AML-193 (cell line): Measurements from ENCODE around the gene TSLP.

Source experiments
- DNase-seq, 2 experiments: peaks; one replicate each; lab custom pipeline; 2025; lab: John Stamatoyannopoulos, UW

Gene TSLP

DNA sequence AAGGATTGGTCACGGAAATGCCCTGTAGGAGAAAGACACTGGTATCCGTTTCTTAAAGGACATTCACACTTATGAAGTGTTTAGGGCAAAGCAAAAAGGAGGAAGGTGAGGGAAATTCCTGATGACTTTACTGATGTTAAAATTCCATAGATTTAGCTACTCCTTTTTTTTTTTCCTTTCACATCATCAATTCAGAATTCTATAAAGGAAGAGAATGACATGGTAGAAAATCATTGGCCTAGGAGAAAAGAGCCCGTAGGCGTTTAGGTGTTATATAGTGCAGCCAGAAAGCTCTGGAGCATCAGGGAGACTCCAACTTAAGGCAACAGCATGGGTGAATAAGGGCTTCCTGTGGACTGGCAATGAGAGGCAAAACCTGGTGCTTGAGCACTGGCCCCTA is at the start of gene TSLP:
Gene TSLP, plus strand, starts transcription at position 301 of the 400 bp plus-strand sequence. CDS start 178 bp downstream, outside the sequence.
- DNase-seq, result no peak

DNA sequence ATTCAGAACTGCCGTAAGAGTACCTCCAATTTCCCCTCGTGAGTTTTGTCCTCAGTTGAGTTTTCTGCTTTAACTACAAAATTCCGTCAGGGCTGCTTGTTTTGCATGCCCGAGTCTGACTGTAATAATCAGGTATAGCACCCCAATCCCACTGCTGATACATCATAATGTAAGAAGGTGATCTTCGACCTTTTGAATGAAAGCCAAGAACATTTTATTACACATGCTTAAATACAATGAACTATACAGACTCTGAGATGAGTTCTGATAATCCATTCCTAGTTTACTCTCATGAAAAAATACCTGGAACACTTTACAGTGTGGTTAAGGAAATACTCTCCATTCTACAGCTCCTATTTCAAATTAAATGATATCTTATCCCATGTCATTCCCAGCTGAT is 49.2 kb upstream of the TSLP start:
- DNase-seq, result no peak

DNA sequence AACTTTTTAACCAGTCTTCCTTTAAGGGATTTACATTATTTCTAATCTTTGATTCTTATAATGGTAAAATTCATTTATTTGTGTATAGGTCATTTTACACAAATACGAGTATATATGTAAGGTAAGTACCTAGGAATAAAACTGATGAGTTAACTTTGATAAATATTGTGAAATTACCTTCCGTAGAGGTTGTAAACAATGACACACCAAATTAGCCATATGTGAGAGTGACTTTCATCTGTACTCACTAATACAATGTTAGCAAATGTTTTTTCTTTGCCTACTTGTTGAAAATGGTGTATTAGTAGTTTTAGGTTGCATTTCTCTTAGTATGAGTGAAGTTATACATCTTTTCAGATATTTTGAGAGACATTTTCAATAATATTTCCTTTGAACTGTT is 42.6 kb upstream of the TSLP start:
- no peak for DNase-seq

DNA sequence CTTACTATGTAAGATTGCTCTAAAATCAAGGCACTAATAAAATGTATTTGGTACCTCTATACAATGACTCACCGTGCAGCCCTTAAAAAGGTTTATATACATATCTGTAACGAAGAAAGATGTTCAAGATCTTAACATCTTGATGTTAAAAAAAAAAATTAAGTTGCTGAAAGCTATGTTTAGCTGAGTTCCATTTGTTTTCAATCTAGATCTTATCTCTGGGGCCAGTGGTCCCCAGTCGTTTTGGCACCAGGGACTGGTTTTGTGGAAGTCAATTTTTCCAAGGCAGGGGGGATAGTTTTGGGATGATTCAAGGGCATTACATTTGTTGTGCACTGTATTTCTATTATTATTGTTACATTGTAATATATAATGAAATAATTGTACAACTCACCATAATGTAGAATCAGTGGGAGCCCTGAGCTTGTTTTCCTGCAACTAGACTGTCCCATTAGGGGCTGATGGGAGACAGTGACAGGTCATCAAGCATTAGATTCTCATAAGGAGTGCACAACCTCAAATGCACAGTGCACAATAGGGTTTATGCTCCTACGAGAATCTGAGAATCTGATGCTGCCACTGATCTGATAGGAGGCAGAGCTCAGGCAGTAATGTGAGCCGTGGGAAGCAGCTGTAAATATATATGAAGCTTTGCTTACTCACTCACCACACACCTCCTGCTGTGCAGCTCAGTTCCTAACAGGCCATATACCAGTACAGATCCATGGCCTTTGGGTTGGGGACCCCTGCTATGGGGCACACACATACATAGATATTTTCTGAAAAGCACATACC is 27.6 kb upstream of the TSLP start:
- DNase-seq, result no peak

DNA sequence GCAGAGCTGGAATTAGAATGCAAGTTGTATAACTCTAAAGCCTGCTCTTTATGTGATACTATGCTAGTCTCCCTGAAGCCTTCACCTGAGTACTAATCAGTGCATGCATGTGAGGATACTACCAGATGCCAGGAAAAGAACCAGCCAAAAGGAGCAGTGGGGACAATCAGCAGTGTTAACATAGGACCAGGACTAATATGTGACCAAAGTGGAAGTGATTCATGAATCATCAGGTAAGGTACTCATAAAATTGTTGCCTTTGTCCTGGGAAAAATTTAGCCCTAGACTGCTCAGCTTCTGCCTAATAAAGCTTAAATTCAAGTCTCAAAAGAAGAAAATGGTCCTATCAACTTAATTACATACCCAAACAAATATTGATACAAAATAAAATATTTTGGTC is 13.4 kb upstream of the TSLP start:
- no peak for DNase-seq

DNA sequence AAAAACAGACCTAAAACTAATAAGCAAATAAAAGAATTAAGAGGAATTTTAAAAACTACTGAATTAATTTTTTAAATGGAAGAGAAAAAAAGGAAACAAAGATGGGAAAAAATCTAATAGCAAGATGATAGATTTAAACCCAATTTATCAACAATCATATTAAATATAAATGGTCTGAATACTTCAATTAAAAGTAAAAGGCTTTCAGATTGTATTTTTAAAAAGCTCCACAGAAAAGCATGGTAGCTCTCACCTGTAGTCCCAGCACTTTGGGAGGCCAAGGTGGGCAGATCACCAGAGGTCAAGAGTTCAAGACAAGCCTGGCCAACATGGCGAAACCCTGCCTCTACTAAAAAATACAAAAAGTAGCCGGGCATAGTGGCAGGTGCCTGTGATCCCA is 11.3 kb upstream of the TSLP start:
- no peak for DNase-seq

DNA sequence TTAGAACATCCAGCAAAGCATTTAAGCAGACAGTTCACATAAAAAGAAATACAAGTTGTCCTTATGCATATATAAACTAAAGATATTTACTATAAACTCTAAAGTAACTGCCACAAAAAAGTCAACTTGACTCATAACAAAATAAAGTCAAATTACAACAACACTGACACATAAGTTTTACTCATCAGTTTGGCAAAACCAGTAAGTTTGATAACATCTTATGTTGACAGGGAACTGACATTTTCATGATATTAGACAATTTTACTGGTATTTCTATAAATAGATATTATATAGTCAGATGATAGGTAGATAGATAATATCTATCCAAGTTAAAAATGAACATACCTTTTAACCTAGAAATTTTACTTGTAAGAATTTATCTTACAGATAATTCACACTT is 9.9 kb upstream of the TSLP start:
- no peak for DNase-seq

DNA sequence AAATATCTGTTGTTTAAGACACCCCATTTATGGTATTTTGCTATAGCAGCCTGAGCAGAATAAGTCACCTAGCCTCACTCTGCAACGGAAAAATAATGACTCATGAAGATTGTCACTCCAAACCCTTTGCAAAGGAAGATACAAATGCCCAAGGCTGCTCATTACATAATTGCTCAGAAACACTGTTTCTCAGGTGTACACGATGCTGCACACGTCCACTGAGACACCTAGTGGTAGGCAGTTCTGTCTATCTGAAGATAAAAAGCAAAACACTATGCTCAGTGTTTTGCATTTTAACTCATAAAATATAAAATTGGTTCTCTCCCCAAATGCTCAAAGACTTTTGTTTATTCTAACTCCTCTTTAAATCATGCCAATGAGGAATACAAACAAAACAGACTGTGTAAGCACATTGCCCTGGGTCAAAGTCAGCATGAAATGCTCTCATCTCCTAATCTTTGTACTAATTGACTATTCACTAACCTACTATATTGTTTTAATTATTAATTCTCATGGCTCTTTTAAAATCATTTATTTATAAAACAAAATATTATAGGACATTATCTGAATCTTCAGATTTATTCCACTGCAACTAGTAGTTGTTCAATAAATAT is 7.7 kb upstream of the TSLP start:
- no peak for DNase-seq

DNA sequence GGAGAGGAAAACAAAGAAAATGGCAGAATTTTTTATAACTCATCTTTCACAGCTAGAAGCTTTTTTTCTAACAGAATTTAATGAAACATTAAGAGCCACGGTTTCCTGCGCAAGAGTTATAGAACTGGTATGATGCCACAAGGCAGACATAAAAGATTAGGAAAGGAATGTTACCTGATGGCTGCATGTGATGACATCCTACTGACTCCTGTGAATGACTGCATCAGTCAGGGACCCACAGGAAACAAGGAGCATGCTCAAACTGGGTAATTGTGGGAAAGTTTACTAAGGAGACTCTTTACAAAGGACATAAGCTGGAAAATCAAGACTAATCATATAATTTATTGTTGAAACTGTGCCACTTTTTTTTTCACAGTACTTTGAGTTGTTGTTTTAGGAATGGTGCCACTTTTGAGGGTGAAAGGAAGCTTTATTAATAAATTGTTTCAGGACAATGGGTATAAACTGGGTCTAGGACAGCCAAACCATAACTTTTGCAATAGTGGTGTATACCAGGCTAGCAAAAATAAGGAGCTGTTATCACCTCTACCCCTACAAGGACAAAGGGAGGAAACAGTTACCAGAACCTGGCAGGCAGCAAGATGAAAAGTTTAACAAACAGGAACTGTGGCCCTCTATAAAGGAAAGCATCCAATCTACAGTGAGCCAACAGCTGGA is 5.1 kb upstream of the TSLP start:
- DNase-seq, result no peak

DNA sequence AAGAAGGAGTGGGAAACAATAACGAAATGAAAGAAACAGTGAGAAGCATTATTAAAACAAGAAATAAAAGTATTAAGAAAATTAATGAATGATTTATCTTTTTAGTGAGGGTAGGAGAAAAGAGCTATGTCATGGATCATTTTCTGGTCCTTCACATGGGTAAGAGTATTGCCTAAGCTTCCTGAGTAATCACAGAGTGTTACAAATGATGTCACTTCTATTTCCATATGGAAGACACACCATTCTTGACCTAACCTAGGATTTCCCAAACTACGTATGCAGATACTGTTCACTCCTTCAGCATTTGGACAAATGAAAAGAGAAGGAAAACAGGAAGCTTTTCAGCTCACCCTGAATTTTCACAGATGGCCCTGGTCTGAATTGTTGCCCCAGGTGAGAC is 3.3 kb upstream of the TSLP start:
- no peak for DNase-seq

DNA sequence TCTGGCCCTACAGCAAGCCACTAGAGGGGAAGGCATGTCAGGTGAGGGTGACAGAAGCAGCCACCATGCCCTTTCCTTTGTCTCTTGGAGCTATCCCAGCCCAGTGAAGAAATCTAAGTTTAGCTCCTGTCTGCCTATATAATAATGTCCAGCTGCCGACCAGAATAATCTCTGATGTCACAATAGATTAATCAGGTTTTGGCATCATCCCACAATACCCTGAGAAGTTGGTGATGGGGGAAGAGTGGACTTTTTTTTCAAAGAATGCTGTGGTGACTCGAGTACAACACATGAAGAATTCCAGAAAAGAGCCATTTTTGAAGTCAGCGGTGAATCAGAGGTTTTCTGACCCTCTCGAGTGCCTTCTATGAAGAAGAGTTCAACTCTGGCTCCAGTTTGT is 1.7 kb upstream of the TSLP start:
- DNase-seq, result no peak

DNA sequence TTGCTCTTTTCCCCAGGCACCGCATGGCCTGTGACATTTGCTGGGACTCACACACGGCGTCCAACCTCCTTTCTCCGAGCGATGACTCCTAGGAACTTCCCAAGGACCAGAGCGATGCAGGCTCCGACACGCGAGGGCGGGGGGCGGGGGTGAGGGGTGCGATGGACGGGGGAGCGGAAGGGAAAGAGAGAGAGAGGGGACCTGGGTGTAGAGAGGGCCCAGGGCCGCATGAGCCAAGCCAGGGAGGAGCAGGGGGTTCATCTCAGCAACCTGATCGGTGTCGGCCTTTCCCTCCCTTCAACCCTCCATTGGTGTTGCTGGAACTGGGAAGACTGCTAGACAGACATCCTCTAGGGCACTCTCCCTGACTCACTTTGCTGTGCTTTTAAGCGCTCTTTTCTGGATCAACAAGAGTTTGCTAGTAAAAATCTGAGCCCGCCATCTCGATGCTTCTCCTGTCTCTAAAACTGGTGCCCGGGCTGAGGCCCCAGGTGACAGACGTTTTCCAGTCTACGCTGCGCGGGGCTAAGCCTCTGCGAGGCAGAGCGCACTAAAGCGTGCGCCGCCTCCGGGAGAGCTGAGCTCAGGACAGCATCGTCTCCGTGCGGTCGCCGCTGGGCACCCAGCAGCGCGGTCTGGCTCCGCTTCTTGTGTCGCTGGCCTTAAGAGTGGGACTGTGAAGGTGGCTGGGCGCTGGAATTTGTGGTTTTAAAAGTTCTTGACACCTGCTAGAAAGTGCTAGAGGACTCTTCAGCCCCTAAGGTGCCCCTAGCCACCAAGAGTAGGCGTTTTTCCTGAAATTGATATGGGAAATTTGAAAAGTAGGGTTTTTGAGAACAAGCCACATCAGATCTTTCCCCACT is 1.0 kb upstream of the TSLP start:
- no peak for DNase-seq

DNA sequence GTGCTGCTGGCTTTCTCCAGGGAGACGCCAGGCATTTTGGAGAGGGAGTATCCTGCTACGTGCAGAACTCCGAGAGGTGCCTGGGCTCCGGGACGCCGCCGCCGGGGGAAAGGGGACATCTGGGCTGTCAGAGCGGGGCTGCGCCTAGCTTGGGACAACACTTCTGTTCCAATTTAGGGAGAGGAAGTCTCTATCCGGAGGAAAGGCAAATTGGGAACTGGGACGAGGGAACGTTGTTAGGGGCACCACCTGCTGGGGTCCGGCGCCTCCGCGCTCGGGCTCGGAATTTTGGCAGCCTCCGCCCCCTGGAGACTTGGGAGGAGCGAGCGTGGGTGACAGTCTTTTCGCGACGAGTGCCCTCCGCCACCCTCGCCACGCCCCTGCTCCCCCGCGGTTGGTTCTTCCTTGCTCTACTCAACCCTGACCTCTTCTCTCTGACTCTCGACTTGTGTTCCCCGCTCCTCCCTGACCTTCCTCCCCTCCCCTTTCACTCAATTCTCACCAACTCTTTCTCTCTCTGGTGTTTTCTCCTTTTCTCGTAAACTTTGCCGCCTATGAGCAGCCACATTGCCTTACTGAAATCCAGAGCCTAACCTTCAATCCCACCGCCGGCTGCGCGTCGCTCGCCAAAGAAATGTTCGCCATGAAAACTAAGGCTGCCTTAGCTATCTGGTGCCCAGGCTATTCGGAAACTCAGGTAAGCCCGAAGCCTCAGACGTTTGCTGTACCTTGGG is 1.6 kb downstream of the TSLP start:
- DNase-seq, result no peak

DNA sequence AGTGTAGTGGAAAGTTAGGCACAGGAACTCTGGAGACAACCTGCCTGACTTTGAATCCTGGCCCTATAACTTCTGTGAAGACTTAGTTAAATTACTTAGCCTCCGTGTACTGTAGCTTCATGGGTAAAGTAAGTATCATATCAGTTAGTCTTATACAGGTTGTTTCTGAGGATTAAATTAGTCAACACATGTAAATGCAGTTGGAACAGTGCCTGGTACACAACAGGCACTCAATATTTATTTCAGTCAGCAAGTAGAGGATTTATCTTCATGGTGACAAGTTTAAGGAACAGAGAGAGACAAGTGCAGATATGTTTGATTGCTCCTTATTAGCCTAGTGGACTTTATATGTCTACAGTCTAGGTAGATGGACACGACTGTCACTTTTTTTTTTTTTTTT is 2.7 kb downstream of the TSLP start:
- no peak for DNase-seq

DNA sequence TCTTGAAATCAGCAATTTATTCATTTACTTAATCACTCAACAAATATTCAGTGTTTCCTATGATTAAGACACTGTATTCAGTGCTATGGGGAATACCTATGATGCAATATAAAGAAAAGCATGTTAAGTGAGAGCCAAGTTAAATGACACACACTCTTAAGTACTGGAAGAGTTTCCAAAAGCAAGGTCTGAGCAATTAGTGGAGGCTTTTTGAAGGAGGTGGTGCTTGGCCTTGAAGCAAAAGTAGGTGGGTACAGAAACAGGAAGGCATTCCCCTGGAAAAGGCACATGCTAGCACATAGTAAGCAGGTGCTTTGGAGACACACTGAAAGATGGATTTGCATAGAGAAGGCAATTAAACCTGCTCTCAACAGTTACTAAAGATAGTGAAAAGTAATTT is 4.0 kb downstream of the TSLP start:
- no peak for DNase-seq

DNA sequence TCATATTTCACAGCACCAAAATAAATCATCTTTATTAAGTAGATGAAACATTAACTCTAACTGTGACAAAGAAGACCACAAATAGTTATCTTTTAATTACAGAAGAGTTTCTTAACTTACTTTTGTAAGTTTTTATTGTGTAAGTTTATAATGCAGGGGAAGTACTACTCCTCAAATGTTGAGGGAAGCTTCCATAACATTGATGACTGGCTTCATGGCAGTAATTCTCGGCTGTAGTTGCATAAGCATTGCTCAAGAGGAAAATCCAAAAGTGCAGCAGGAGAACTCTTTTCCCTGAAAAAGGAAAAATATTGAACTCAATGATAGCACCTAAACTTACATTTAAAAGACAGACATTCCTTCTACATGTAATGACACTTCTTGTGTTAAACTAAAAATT is 4.6 kb downstream of the TSLP start:
- peak in 1 of 2 experiments; percentile 34 for DNase-seq

DNA sequence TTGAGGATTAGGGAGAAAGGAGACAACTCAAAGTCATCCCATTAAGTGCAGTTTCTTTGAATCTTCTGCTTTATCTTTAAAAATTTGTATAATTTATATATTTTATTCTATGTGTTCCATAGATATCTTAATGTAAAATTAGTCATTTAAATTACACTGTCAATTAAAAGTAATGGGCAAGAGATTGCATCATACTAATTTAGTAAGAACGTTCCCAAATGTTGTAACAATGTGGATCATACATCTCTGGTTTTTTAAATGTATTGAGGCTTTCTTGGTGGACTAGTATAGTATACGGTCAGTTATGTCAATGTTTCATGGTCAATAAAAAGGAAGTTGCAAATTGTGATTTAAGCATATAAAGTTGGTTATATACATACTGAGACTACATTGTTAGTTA is 6.2 kb downstream of the TSLP start:
- no peak for DNase-seq

DNA sequence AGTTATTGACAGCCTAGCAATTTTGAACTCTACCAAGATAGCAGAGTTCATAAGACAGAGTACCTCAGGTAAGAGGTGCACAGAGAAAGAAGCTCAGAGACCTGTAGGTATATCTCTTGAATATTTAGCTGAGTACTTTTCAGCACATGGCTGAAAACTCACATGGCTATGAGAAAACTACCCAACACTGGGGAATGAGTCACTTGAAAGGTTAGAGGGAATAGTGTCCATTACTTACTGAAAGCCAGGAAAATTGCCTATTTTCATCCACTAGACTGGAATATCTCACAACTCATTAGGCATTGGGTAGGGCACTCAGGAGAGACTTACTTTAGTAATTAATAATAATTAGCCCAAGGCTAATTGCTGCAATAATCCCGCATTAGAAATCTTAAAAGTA is 8.3 kb downstream of the TSLP start:
- DNase-seq, result no peak

DNA sequence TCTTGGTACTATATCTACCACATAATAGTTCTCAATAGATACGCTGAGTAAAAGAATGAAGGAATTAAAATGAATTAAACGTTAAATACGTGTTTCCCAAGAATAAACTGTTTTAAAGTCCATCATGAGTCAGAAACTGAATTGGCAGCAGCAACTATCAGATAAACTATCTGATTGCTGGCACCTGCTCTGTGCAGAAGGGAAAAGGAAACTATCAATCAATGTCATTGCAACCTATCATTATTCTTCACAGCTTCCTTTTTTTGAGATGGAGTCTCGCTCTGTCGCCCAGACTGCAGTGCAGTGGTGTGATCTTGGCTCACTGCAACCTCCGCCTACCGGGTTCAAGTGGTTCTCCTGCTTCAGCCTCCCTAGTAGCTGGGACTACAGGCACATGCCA is 11.8 kb downstream of the TSLP start:
- DNase-seq, result no peak

DNA sequence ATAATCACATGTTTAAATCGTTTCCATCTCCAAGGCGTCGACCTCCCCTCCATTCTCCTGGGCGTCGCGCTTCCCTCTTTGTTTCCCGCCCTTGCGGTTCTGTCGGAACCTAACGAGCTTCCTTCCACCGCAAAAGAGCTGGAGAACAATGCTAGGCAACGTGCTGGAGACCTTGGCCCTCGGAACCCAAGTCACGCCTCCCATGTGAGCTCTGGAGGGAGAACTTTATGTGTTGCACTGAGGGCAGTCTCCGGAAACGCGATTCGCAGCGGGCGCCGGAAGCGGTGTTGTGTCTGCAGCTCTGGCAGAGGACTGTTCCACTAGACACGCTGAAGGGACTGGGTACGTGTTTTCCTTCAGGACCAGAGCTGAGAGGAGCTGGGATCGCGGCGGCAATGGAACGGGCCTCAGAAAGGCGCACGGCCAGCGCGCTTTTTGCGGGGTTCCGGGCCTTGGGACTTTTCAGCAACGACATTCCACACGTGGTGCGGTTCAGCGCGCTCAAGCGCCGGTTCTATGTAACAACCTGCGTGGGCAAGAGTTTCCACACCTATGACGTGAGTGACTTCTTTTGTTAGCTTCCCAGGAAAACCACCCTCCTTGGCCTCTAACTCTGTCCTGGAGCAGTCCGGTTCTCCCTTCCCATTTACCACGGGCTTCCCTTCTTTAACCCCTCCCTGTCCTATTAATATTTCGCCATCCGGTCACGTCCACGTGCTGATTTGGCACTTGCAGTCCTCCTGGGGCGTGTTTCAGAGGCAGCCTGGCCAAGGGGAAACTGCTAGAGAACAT is 20.7 kb downstream of the TSLP start, which contains the start of gene WDR36:
Gene WDR36, plus strand, starts transcription at position 287 of the 792 bp plus-strand sequence. Its CDS starts 109 bp downstream, at position 396.
- DNase-seq, result peak; percentile 73 to 78

DNA sequence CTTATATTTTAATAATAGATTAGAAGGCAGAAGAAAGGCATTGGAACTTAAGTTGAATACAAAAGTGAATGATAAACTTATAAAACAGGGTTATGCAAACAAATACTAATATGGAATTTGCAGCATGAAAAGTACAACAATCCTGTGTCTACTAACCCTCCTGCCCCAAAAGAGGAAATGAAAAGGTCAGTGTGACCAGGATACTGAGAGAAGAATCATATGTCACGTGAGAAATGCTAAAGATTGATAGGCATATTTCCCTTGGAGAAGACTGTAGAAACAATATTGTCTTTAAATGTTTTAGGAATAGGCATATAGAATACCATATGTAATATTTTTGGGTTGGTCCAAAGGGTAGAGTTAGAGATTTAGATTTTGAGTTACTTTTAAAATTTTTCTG is 24.5 kb downstream of the TSLP start:
- no peak for DNase-seq
